RWPE2 (cell line): ENCODE results near the gene SNRPA1.
A peak's percentile ranks its signal among the peaks of the same experiment; 100 is the strongest.

Source experiments
- ATAC-seq: fragments of 200-7000 bp; cut with Tn5 transposase; 3 replicates; pipeline ENCODE4 v1.9.1; 2021; ENCODE audit warnings: low read depth
- DNase-seq: peaks from one replicate; pipeline ENCODE4 v3.0.0-alpha.2; 2020; ENCODE audit warnings: low spot score
- H3K27ac ChIP-seq: fragments of 450-650 bp; 2 replicates; pipeline ENCODE4 v1.5.1; 2017; ENCODE audit warnings: mild to moderate bottlenecking; ENCODE audit not compliant: poor library complexity, severe bottlenecking
- H3K27me3 ChIP-seq: fragments of 250-450 bp; sonication (Bioruptor Pico); 2 replicates; pipeline ENCODE4 v1.5.1; 2021; ENCODE audit warnings: mild to moderate bottlenecking, moderate library complexity; ENCODE audit not compliant: insufficient read depth, poor library complexity, severe bottlenecking
- H3K36me3 ChIP-seq: fragments of 250-450 bp; sonication (Bioruptor Pico); 2 replicates; pipeline ENCODE4 v1.5.1; 2020; ENCODE audit warnings: low read depth, mild to moderate bottlenecking, moderate library complexity
- H3K4me1 ChIP-seq: fragments of 250-450 bp; sonication (Bioruptor Pico); 2 replicates; pipeline ENCODE4 v1.5.1; 2021; ENCODE audit warnings: mild to moderate bottlenecking, moderate library complexity; ENCODE audit not compliant: insufficient read depth, poor library complexity, severe bottlenecking
- H3K4me3 ChIP-seq: fragments of 250-450 bp; sonication (Bioruptor Pico); 2 replicates; pipeline ENCODE4 v1.5.1; 2021; ENCODE audit warnings: mild to moderate bottlenecking, moderate library complexity; ENCODE audit not compliant: severe bottlenecking
- H3K9me3 ChIP-seq: fragments of 250-450 bp; sonication (Bioruptor Pico); 2 replicates; pipeline ENCODE4 v1.5.1; 2021; ENCODE audit warnings: mild to moderate bottlenecking, moderate library complexity; ENCODE audit not compliant: severe bottlenecking
- TF ChIP-seq, protein P1 (sequence below): fragments of 450-650 bp; IDR thresholded peaks from one replicate; pipeline ENCODE4 v1.5.1; 2017; ENCODE audit warnings: mild to moderate bottlenecking, moderate library complexity; ENCODE audit not compliant: poor library complexity, severe bottlenecking

Gene SNRPA1

DNA sequence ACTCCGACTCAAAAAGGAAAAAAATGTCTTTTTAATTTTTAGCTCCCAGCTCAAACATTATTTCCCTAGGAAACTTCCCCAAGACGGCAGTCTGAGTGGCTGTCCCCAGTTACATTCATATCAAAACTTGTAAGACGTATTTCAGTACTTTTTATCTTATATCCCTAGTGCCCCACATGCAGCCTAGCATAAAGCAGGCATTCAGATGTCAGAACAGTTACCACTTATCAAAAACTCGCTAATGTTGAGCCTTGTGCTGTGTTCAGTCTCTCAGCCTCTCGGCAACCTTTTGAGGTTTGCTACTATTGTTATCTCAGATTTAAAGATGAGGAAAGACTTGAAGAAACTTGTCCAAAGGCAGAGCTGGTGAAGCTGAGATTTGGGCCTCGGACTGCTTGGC, 11.1 kb downstream of the SNRPA1 start:
- TF ChIP-seq, protein P1, sequence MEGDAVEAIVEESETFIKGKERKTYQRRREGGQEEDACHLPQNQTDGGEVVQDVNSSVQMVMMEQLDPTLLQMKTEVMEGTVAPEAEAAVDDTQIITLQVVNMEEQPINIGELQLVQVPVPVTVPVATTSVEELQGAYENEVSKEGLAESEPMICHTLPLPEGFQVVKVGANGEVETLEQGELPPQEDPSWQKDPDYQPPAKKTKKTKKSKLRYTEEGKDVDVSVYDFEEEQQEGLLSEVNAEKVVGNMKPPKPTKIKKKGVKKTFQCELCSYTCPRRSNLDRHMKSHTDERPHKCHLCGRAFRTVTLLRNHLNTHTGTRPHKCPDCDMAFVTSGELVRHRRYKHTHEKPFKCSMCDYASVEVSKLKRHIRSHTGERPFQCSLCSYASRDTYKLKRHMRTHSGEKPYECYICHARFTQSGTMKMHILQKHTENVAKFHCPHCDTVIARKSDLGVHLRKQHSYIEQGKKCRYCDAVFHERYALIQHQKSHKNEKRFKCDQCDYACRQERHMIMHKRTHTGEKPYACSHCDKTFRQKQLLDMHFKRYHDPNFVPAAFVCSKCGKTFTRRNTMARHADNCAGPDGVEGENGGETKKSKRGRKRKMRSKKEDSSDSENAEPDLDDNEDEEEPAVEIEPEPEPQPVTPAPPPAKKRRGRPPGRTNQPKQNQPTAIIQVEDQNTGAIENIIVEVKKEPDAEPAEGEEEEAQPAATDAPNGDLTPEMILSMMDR = no peak
- ATAC-seq (no peak), DNase-seq (no peak)
- Histone ChIP-seq H3K4me3 (no peak overlapping the region), H3K9me3 (no peaks in the 10 kb centered on the region), H3K27ac (no peak overlapping the region), H3K4me1 (no peaks in the 10 kb centered on the region), H3K27me3 (no peaks in the 10 kb centered on the region), H3K36me3 (peaks cover 95% of the 10 kb centered on the region)

- Histone ChIP-seq H3K27me3 (no peaks in the 10 kb centered on the region), H3K36me3 (peaks cover 63% of the 10 kb centered on the region), H3K27ac (no peak overlapping the region), H3K9me3 (no peaks in the 10 kb centered on the region), H3K4me1 (peaks cover 5% of the 10 kb centered on the region), H3K4me3 (no peak overlapping the region)
- TF ChIP-seq, protein P1 = no peak
- ATAC-seq (no peak), DNase-seq (no peak)
Measured at GRCh38 chr15:101280007-101280406, 15.0 kb downstream of the SNRPA1 start.

- no peak for ATAC-seq
- Histone ChIP-seq H3K9me3 (no peaks in the 10 kb centered on the region), H3K27ac (peak overlapping the region; percentile 53), H3K4me3 (peak overlapping the region; percentile 82), H3K36me3 (peaks cover 63% of the 10 kb centered on the region), H3K4me1 (peaks cover 5% of the 10 kb centered on the region), H3K27me3 (no peaks in the 10 kb centered on the region)
- TF ChIP-seq, protein P1 = no peak
- DNase-seq = peak; percentile 16
Measured at GRCh38 chr15:101277943-101278564, 17.0 kb downstream of the SNRPA1 start.

GRCh38 chr15:101277038-101277822, 17.8 kb downstream of the SNRPA1 start, which contains the start of gene SELENOS:
Gene SELENOS (minus strand): TSS chr15:101277485. CDS start chr15:101277417, 68 bp downstream.
- peak; percentile 93 for ATAC-seq
- H3K27ac ChIP-seq = peak within 1 kb of the TSS; percentile 53
- peak; percentile 94 for DNase-seq
- TF ChIP-seq, protein P1 = peak; percentile 10
- H3K36me3 ChIP-seq = peaks cover 63% of the 10 kb centered on the region
- H3K4me3 ChIP-seq = peak within 1 kb of the TSS; percentile 82
- peaks cover 5% of the 10 kb centered on the region for H3K4me1 ChIP-seq
- H3K9me3 ChIP-seq = no peaks in the 10 kb centered on the region
- no peaks in the 10 kb centered on the region for H3K27me3 ChIP-seq
